Peyer's patch (tissue), 4 donors: Measurements from ENCODE around the gene SUGP2. TPM values are rescaled to one million over a fixed set of nuclear protein-coding genes. Genes with fewer than 3 reads are reported as not detected.

Experiments
- DNase-seq, 3 donors: peaks; one replicate each; pipeline ENCODE4 v3.0.0-alpha.2; 2017 to 2019
- H3K27ac ChIP-seq, 4 donors: fragments of 200-600 bp; sonication (generic); one replicate each; pipeline ENCODE4 v1.5.1; 2016 to 2019
- H3K27me3 ChIP-seq, 2 donors: fragments of 200-600 bp; sonication (generic); one replicate each; pipeline ENCODE4 v1.5.1; 2019
- H3K36me3 ChIP-seq, 3 donors: fragments of 200-600 bp; sonication (generic); one replicate each; pipeline ENCODE4 v1.5.1; 2016 to 2019
- H3K4me1 ChIP-seq, 4 donors: fragments of 200-600 bp; sonication (generic); one replicate each; pipeline ENCODE4 v1.5.1; 2016 to 2019
- H3K4me3 ChIP-seq, 4 donors: fragments of 200-600 bp; sonication (generic); 1 replicate in 3 of 4; 2 replicates in 1 of 4; pipeline ENCODE4 v1.5.1; 2016 to 2019; ENCODE audit warnings: mild to moderate bottlenecking in 1 of 4
- H3K9me3 ChIP-seq, 4 donors: fragments of 200-600 bp; sonication (generic); one replicate each; pipeline ENCODE4 v1.5.1; 2016 to 2019; ENCODE audit warnings: mild to moderate bottlenecking in 1 of 4
- POLR2A ChIP-seq, 2 donors: fragments of 450-650 bp; IDR thresholded peaks; one replicate each; pipeline ENCODE4 v1.5.1; 2017; ENCODE audit warnings: antibody characterized with exemption in 2 of 2, mild to moderate bottlenecking in 2 of 2, moderate library complexity in 2 of 2
- total RNA-seq, 4 donors: library from RNA; depleted of rRNA; stranded (reverse); fragments of >200 nt; gene quantifications; one replicate each; pipeline ENCODE4 v1.1.0, GENCODE V29; 2016
- TF ChIP-seq, protein P1 (sequence below), 6 experiments: fragments of 450-650 bp in 4 of 6; fragments of 200-600 bp in 2 of 6; sonication (generic) in 1 of 6; IDR thresholded peaks; one replicate each; pipeline ENCODE4 v1.5.1; 2017 to 2019; ENCODE audit warnings: antibody characterized with exemption in 6 of 6, mild to moderate bottlenecking in 3 of 6, moderate library complexity in 1 of 6

SUGP2 gene
- total RNA-seq, 4 donors from 2014 or later = 32.9 to 157 (median 75.8) TPM

- peaks cover 0 to 23% (median 0%) of the 10 kb centered on the region in 3 donors for H3K36me3 ChIP-seq
- H3K27ac ChIP-seq = peak overlapping the region in 1 of 4 donors; percentile 12
- H3K4me3 ChIP-seq = no peak overlapping the region
- peaks cover 0 to under 1% (median 0%) of the 10 kb centered on the region in 4 donors for H3K4me1 ChIP-seq
- TF ChIP-seq, protein P1, sequence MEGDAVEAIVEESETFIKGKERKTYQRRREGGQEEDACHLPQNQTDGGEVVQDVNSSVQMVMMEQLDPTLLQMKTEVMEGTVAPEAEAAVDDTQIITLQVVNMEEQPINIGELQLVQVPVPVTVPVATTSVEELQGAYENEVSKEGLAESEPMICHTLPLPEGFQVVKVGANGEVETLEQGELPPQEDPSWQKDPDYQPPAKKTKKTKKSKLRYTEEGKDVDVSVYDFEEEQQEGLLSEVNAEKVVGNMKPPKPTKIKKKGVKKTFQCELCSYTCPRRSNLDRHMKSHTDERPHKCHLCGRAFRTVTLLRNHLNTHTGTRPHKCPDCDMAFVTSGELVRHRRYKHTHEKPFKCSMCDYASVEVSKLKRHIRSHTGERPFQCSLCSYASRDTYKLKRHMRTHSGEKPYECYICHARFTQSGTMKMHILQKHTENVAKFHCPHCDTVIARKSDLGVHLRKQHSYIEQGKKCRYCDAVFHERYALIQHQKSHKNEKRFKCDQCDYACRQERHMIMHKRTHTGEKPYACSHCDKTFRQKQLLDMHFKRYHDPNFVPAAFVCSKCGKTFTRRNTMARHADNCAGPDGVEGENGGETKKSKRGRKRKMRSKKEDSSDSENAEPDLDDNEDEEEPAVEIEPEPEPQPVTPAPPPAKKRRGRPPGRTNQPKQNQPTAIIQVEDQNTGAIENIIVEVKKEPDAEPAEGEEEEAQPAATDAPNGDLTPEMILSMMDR (IDR thresholded peaks at IDR 0.05) = no peak
- no peak for TF ChIP-seq POLR2A (IDR thresholded peaks at IDR 0.05)
- no peak for DNase-seq
- H3K9me3 ChIP-seq = no peaks in the 10 kb centered on the region
- H3K27me3 ChIP-seq = no peaks in the 10 kb centered on the region
These were observed 6.6 kb upstream of the SUGP2 start for GRCh38 chr19:19039901-19040300.

DNA sequence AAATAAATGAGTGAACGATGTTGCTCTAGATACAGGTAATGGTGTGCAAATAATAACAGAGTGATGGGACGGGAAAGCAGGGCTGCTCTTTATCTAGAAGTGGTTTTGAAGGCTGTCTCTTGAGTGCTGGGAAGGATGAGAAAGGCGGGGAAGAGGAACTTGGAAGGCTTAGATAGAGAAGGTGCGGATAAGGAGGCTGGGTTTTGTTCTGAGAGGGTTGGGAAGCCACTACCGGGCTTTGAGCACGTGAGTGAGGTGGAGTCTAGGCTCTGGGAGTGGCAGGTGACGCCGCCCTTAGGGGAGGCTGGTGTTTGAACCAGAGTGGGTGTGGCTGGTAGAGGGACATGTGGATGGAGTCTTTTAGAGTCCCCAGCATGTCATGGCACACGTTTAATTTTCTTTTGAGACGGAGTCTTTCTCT, 897 bp upstream of the SUGP2 start:
- Histone ChIP-seq H3K4me1 (peaks cover 0 to 22% (median 18%) of the 10 kb centered on the region in 4 donors), H3K36me3 (peaks cover 0 to 15% (median 0%) of the 10 kb centered on the region in 3 donors), H3K27me3 (no peaks in the 10 kb centered on the region), H3K9me3 (no peaks in the 10 kb centered on the region), H3K27ac (peak overlapping the region; percentile 88 to 99 (median 93)), H3K4me3 (peak overlapping the region; percentile 78 to 98 (median 88))
- DNase-seq = peak; percentile 44 to 76 (median 69)
- TF ChIP-seq POLR2A (IDR thresholded peaks at IDR 0.05) = no peak
- TF ChIP-seq, protein P1 (IDR thresholded peaks at IDR 0.05) = no peak

DNA sequence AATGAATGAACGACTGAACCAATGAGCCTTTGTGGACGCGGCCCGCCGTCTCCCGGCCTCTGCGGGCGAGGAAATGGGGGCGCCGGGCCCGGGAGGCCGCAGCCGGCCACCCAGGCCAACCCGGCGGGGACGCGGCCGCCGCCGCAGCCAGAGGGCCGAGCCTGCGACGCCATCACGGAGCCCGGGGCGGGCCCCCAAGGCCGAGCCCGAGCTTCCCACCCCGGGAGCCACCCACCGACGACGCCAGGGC, 216 bp downstream of the SUGP2 start:
- H3K9me3 ChIP-seq = no peaks in the 10 kb centered on the region
- peaks cover 0 to 22% (median 18%) of the 10 kb centered on the region in 4 donors for H3K4me1 ChIP-seq
- no peak for TF ChIP-seq POLR2A (IDR thresholded peaks at IDR 0.05)
- TF ChIP-seq, protein P1 (IDR thresholded peaks at IDR 0.05) = peak in 1 of 6 experiments; percentile 5
- peak overlapping the region; percentile 88 to 99 (median 93) for H3K27ac ChIP-seq
- peak overlapping the region; percentile 78 to 98 (median 88) for H3K4me3 ChIP-seq
- H3K27me3 ChIP-seq = no peaks in the 10 kb centered on the region
- DNase-seq = peak in 1 of 3 donors; percentile 17
- peaks cover 0 to 26% (median 0%) of the 10 kb centered on the region in 3 donors for H3K36me3 ChIP-seq

DNA sequence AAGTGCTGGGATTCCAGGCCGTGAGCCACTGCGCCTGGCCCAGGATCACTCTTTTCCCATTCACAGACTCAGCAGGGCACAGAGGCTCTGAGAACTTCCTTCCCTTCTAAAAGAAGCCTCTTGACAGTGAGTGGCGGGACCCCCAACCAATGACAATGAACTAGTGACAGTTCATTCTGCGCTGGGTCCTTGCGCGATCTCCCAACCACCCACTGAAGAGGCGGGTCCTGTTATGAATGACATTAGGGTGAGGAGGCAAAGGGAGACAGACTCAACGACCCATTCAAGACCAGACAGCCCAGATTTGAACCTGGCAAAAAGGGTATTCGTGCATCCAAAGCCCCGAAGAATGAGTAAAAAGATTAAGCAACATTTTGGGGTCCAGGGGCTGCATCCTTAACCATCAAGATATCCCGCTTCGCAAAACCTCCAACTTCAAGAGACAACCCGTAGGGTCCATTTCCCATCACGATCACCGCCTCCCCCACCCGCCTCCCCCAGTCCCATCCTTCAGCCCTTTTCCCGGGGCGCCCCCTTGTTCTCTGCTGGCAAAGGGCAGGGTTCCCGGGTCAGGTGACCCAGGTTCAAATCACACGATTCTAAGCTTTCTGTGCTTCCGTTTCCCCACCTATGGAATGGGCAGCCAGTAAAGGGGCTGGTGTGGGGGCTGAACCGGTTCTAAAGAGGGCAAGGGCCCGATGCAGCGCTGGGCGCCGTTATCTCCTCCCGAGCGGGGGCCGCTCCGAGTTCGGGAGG, 719 bp downstream of the SUGP2 start:
- Histone ChIP-seq H3K9me3 (no peaks in the 10 kb centered on the region), H3K4me3 (peak overlapping the region; percentile 78 to 98 (median 88)), H3K36me3 (peaks cover 0 to 31% (median 0%) of the 10 kb centered on the region in 3 donors), H3K27me3 (no peaks in the 10 kb centered on the region), H3K27ac (peak overlapping the region; percentile 88 to 99 (median 93)), H3K4me1 (peaks cover 0 to 22% (median 18%) of the 10 kb centered on the region in 4 donors)
- no peak for TF ChIP-seq POLR2A (IDR thresholded peaks at IDR 0.05)
- TF ChIP-seq, protein P1 (IDR thresholded peaks at IDR 0.05) = no peak
- peak in 2 of 3 donors; percentile 60 to 86 for DNase-seq

- no peak for DNase-seq
- Histone ChIP-seq H3K36me3 (peaks cover 0 to 38% (median 0%) of the 10 kb centered on the region in 3 donors), H3K27me3 (no peaks in the 10 kb centered on the region), H3K27ac (peak overlapping the region in 1 of 4 donors; percentile 88), H3K4me1 (peaks cover 0 to 22% (median 18%) of the 10 kb centered on the region in 4 donors), H3K9me3 (no peaks in the 10 kb centered on the region), H3K4me3 (peak overlapping the region in 1 of 4 donors; percentile 80)
- no peak for TF ChIP-seq POLR2A (IDR thresholded peaks at IDR 0.05)
- TF ChIP-seq, protein P1 (IDR thresholded peaks at IDR 0.05) = no peak
These were observed 1.4 kb downstream of the SUGP2 start for GRCh38 chr19:19031891-19032290.
